Inflammatory macrophage treated with lipopolysaccharide for 1 hour (primary cell): Measurements from ENCODE around the gene ZNF638.
"Not testable (repeated sequence)": the region's sequence is repeated elsewhere in the genome, so short reads cannot be mapped to it uniquely, and the experiment has no call there.

ENCODE experiments used
- DNase-seq, 2 donors: peaks; one replicate each; pipeline ENCODE4 v3.0.0-alpha.2; 2020 to 2022

The ZNF638 gene

DNA sequence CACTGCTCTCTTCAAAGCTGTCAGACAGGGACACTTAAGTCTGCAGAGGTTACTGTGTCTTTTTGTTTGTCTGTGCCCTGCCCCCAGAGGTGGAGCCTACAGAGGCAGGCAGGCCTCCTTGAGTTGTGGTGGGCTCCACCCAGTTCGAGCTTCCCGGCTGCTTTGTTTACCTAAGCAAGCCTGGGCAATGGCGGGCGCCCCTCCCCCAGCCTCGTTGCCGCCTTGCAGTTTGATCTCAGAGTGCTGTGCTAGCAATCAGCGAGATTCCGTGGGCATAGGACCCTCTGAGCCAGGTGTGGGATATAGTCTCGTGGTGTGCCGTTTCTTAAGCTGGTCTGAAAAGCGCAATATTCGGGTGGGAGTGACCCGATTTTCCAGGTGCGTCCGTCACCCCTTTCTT, 85.3 kb downstream of the ZNF638 start:
- DNase-seq: not testable (repeated sequence)

- DNase-seq: no peak
Observed at GRCh38 chr2:71417300-71418202, 86.0 kb downstream of the ZNF638 start.

- no peak for DNase-seq
Observed at GRCh38 chr2:71419145-71419544, 87.6 kb downstream of the ZNF638 start.

- DNase-seq: no peak
Observed at GRCh38 chr2:71419976-71420375, 88.4 kb downstream of the ZNF638 start.

GRCh38 chr2:71422786-71423185, 91.2 kb downstream of the ZNF638 start:
- peak; percentile 10 to 21 for DNase-seq

GRCh38 chr2:71423817-71424420, 92.3 kb downstream of the ZNF638 start:
- no peak for DNase-seq

DNA sequence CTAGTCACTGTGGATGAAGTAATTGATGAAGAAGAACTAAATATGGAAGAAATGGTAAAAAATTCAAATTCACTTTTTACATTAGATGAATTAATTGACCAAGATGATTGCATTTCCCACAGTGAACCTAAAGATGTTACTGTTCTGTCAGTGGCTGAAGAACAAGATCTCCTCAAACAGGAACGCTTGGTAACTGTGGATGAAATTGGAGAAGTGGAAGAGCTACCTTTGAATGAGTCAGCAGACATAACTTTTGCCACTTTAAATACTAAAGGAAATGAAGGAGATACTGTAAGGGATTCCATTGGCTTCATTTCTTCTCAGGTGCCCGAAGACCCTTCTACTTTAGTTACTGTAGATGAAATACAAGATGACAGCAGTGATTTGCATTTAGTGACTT, 95.1 kb downstream of the ZNF638 start:
- DNase-seq: no peak

DNA sequence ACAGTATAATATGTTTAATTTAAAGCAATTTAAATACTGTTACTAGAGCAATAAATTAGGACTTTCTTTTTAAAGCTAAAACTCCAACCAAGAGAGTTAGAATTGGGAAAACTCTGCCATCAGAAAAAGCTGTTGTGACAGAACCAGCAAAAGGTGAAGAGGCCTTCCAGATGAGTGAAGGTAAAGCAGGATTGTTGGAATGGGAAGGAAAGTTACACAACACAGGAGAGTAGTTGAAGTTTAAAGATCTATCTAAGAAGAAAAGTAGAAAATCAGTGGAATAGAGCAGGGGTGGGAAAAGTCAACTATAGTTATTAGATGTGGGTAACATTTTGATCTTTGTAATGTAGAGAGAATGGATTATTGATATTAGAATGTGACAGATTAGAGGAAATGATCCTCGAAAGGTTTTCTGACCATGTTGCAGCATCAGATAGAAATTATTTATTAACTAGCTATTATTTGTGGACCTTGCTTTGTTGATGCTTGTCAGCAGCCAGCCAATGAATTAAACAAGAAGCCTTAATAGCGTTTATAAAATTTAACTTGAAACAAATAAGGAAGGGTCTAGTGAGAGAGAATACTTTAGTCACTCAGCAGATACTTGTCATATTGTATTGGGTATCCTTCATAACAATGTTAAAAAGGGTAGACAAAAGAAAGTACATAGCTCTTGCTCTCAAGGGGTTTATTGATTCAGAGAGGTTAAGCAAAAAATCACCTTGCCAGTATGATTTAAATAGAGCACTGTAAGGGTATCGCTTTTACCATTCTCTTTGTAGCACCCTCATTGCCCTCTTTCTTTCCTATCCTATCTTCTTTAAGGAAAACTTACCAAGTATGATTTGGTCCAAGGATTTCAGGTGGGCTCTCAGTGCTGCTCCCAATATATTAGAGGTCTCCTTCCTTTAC, 97.1 kb downstream of the ZNF638 start:
- DNase-seq: no peak

DNA sequence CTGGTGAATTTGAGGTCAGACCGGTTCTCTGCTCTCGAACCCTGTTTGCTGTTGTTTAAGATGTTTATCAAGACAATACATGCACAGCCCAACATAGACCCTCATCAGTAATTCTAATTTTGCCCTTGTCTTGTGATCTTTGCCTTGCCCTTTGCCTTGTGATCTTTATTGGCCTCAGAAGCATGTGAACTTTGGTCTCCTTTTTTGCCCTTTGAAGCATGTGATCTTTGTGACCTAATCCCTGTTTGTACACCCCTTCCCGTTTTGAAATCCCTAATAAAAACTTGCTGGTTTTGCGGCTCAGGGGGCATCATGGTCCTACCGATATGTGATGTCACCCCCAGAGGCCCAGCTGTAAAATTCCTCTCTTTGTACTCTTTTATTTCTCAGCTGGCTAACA, 113.6 kb downstream of the ZNF638 start:
- not testable (repeated sequence) for DNase-seq

DNA sequence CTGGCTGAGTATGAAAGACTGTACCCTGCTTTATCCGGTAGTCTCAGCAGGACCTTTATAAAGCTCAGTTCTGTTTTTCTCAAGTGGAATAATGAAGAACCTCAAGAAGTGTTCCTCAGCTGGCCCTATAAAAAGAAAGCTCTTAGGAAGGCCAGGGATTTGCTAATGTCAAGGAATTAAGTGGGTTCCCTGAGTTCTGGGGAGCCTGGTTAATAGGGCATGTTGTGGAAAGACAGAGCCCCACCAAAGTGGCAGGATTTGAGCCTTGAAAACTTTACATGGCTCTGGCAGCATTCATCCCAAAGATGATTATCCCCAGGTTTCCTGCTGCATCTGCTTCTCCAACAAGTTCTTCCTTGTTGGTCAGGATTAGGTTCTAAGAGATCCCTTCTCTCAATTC, 114.9 kb downstream of the ZNF638 start:
- no peak for DNase-seq

DNA sequence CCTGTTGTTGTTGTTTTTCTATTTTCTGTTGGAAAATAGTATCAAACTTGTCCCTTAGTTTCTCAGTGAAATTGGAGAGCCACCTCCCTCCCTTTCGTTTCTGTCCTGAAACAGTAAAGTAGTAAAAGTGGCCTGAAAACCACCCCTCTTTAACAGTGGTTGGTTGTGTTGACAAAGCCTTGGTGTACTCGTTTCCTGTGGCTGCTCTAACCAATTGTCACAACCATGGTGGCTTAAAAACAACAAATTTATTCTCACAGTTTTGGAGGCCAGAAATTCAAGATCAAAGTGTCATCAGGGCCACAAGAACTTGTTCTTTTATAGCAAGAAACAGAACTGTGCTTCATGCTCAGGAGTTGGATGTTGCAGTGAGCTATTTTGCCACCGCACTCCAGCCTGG, 117.8 kb downstream of the ZNF638 start:
- DNase-seq: no peak

GRCh38 chr2:71451705-71452104, 120.1 kb downstream of the ZNF638 start:
- no peak for DNase-seq

DNA sequence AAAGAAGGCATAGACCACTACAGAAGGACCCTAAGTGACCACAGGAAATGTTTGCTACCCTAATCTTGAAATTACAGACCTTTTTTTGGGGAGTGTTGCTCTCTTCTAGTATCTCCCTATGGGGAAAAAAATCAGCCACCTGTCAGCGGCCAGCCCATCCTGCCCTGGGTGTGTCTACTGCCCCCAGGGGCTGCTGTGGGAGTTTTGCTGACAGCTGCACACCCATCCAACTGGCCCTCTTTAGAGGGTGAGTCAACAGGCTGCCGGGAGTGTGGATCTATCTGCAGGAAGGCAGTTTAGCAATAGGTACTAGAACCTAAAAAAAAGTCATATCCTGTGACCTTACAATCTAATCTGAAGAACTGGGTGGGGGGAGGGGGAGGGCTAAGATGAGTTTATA, 121.0 kb downstream of the ZNF638 start:
- peak; percentile 32 to 53 for DNase-seq

DNA sequence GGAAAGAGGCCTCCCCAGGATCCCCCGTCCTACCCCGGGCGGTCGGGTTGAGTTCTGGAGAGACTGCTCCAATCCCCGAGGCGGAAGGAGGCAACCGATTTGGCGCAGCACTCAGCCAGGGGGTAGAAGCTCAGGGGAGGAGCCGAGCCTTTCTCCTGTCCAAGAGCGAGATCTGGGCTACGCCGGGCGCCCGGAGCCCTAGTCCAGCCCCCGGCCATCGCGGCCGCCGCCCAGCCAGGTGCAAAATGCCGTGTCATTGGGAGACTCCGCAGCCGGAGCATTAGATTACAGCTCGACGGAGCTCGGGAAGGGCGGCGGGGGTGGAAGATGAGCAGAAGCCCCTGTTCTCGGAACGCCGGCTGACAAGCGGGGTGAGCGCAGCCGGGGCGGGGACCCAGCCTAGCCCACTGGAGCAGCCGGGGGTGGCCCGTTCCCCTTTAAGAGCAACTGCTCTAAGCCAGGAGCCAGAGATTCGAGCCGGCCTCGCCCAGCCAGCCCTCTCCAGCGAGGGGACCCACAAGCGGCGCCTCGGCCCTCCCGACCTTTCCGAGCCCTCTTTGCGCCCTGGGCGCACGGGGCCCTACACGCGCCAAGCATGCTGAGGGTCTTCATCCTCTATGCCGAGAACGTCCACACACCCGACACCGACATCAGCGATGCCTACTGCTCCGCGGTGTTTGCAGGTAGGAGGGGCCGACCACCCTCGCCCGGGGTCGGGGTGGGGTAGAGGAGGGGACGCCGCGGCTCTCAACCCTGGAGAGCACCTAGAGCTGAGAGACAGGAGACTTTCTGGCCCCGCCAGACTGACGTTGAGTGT, 122.0 kb downstream of the ZNF638 start, which contains the start of gene DYSF:
TSS of gene DYSF (plus strand) at position 158 of the 817 bp plus-strand sequence.
- DNase-seq: peak; percentile 26 to 28

DNA sequence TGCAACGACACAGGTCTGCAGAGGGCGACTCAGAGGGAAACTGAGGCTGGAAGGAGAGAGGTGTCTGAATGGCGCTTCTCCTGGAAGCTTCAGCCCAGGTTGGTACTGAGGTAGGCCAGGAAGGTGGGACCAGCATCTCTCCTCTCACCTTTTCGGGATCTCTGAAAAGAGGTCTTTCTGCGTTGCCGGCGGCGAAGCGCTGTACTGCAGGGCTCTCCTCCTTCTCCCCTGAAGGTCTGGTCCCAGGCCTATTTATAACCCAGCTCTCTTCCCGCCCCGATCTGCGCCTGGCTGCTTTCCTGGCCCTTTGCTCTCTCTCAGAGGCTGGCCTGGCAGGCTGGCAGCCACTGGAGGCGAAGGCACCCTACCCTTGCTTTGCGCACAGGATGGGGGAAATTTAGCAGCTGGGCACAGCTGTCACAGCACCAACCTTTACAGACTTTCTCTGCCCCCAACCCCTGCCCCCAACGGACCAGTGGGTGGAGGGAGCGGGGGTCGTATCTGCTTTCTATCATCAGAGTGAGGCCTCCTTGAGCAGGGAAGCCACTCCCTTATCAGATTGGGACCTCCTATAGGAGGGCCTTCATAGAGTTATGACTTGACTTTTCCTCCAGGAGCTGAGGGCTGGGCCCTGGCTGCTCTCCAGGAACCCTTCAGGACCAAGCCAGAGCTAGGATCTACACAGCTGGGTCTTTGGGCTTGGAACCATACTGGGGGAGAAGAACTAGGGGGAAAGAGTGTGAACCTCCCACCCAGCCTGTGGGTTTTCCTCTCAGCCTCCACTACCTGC, 122.8 kb downstream of the ZNF638 start:
- no peak for DNase-seq

DNA sequence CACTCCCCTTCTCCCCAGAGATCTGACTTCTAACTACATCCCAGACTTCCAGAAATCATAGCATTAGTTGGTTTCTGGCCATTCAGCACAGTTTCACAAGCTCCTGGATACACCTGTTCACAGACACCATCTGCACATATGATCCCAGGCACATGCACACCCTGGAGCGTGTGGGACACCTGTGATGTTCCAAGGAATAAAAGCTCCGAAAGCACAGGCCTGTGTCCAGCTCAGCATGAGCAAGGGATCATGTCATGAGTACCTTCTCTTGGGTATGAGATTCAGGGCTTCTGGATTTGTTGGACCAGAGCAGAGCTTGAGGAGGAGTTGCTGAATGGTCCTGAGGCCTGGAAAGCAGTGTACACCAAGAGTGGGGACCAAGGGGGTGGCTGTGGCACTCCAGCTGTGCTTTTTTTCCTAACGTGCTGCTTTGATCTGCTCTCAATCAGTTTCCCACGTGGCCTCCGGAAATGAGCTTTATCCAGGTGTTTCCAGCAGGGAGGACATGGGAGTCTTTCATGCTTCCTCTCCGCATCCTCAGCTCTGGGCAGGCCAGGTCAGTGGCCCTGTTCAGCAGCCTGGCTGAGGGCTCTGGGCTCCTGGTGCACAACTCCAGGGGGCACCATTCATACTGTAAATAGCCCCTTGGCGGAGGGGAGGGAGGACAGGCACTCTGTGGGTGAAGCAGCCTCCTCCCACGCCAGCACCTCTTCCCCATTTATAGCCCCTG, 123.6 kb downstream of the ZNF638 start:
- no peak for DNase-seq

DNA sequence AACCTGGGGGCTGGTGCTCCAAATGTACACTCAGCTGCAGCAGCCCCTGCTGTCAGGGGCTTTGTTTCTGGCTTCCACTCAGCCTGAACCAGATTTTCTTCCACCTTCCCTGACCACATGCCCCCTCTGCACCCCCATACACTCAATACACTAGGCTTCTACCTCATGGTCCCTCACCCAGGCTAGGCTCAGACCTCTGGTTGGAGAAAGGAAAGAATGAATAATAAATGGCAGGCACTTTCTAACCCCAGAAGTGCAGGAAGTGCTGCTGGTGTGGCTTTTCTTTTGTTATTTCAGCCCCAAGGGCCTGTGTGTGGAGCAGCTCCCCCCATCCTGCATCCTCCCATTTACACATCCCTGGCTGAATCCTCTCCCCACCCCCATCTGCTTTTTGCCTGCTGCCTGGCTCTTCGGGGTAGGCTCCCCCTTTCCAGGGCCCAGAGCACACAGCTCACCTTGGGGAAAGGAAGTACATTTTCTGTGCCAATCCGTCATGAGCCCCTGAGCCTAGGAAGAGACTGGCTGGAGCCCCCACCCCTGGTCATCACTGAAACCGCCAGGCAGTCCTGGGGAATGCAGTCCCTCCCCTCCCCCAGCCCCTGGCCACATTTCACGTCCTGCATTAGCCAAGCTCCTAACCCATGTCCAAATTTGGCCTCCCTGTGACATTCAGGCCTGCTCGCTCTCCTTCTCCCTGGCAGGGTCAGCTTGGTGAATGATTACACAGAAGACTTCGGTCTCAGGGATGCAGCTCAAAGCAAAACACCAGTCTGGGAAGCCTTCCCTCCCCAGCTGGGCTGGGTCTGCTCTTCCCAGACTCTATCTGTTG, 124.4 kb downstream of the ZNF638 start:
- no peak for DNase-seq

DNA sequence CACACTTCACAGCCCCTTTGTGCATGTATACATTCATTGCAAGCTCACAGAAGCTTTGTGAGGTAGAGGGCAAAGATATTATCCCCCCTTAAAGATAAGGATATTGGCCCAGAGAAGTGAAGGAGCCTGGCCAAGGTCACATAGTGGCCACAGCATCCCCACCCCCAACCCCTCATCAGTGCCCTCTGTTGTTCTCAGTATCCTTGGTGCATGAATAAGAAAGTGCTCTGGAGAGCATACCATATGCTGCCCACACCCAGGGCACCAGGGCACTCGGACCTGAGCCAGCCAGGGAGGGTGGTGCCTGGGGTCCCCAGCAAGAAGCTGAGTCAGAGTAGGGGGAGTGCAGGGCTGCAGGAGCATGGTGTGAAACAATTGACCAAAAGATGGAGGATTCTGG, 125.0 kb downstream of the ZNF638 start:
- no peak for DNase-seq

DNA sequence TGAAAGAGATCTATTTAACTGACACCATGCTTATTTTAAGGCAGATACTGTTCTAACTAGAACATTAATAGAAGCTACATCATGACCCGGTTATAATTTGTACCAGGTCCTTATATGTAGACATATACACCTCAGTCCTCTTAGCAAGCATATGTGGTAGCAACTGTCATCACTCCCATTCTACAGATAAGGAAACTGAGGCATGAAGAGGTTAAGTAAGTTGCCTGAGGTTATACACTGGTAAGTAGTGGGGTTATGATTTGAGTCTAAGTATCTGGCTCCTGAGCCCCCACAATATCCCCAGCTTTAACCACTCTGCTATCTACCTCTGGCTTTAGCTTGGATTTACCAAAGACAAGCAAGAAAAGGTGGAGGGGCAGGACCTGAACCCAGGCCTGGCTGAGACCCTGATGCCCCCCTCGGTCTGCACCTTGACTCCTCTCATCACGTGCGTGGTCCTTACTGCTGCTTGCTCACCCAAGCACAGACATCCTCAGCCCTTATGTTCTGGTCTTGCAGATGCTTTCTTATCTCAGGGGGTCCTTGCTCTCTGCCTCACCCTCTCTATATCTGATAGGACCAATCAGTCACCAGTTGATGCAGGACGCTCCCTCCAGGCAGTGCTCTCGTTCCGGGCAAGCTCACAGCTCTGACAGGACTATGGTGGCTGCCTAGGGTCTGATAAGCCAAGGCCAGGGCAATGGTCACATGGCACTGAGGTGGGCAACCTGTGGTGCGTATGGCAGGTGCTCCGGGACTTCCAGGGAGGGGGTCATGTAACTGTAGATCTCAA, 125.7 kb downstream of the ZNF638 start:
- DNase-seq: no peak
